ENCODE measurements around the gene HOXD13.

GRCh38 chr2:176081376-176081836, 11.1 kb upstream of the HOXD13 start:
- TF ChIP-seq CTCF (conservative IDR thresholded peaks at IDR 0.05; ENCODE audit: low read depth, low read length) (no peak), EZH2 (IDR thresholded peaks at IDR 0.05; ENCODE audit: borderline replicate concordance, low read depth, low read length, poor library complexity, severe bottlenecking) (no peak)
